HepG2 (cell line): ENCODE data around the gene DPH1. TPM values are rescaled to one million over a fixed set of nuclear protein-coding genes. Genes with fewer than 3 reads are reported as not detected.

Experiments
- ADNP ChIP-seq: sonication (generic); formaldehyde crosslinking; IDR thresholded peaks from 2 replicates; pipeline ENCODE4 v1.4.0; 2020; ENCODE audit warnings: missing genetic modification reagents
- CBFB ChIP-seq: sonication (generic); formaldehyde crosslinking; IDR thresholded peaks from 2 replicates; pipeline ENCODE4 v1.4.0; 2020; ENCODE audit warnings: missing genetic modification reagents
- DR1 ChIP-seq: sonication (generic); formaldehyde crosslinking; IDR thresholded peaks from 2 replicates; pipeline ENCODE4 v1.8.0; 2021; ENCODE audit warnings: mild to moderate bottlenecking, missing genetic modification reagents, inconsistent platforms
- GTF3A ChIP-seq: sonication (generic); formaldehyde crosslinking; conservative IDR thresholded peaks from 2 replicates; pipeline ENCODE4 v1.4.0; 2020; ENCODE audit warnings: mild to moderate bottlenecking, missing genetic modification reagents
- IRX3 ChIP-seq: sonication (generic); formaldehyde crosslinking; IDR thresholded peaks from 2 replicates; pipeline ENCODE4 v1.8.1; 2023; ENCODE audit warnings: mild to moderate bottlenecking, low read depth, missing genetic modification reagents, borderline replicate concordance
- KAT7 ChIP-seq: IDR thresholded peaks from 2 replicates; pipeline ENCODE4 v1.6.1; 2018; ENCODE audit warnings: borderline replicate concordance, missing compliant biosample characterization
- KDM5B ChIP-seq: sonication (generic); formaldehyde crosslinking; IDR thresholded peaks from 2 replicates; pipeline ENCODE4 v1.4.0; 2020; ENCODE audit warnings: missing genetic modification reagents, mild to moderate bottlenecking, borderline replicate concordance
- KLF11 ChIP-seq: IDR thresholded peaks from 2 replicates; pipeline ENCODE4 v1.6.1; 2016; ENCODE audit warnings: missing compliant biosample characterization
- MAFG ChIP-seq: sonication (generic); formaldehyde crosslinking; IDR thresholded peaks from 2 replicates; pipeline ENCODE4 v1.5.1; 2020; ENCODE audit warnings: mild to moderate bottlenecking, missing genetic modification reagents
- NCOA1 ChIP-seq: sonication (generic); formaldehyde crosslinking; IDR thresholded peaks from 2 replicates; pipeline ENCODE4 v1.9.0; 2021; ENCODE audit warnings: missing genetic modification reagents
- RARA ChIP-seq: IDR thresholded peaks from 2 replicates; pipeline ENCODE4 v1.6.1; 2016; ENCODE audit warnings: missing genetic modification reagents, missing compliant biosample characterization
- RCOR2 ChIP-seq: IDR thresholded peaks from 2 replicates; pipeline ENCODE4 v1.6.1; 2016; ENCODE audit warnings: missing biosample characterization, missing genetic modification reagents
- RFX1 ChIP-seq: fragments of 450-650 bp; IDR thresholded peaks from 2 replicates; pipeline ENCODE4 v1.6.1; 2017
- STAG1 ChIP-seq: sonication (generic); formaldehyde crosslinking; IDR thresholded peaks from 2 replicates; pipeline ENCODE4 v1.4.0; 2020; ENCODE audit warnings: missing genetic modification reagents
- ZBTB38 ChIP-seq: sonication (generic); formaldehyde crosslinking; IDR thresholded peaks from 2 replicates; pipeline ENCODE4 v1.5.1; 2020; ENCODE audit warnings: mild to moderate bottlenecking, missing genetic modification reagents
- ZEB1 ChIP-seq: IDR thresholded peaks from 2 replicates; pipeline ENCODE4 v1.6.1; 2012; ENCODE audit warnings: mild to moderate bottlenecking, low read depth, inconsistent platforms; ENCODE audit not compliant: insufficient replicate concordance
- ZFX ChIP-seq: sonication (generic); formaldehyde crosslinking; IDR thresholded peaks from 2 replicates; pipeline ENCODE4 v1.4.0; 2020; ENCODE audit warnings: mild to moderate bottlenecking, low read depth, missing genetic modification reagents, moderate library complexity
- ZMYM2 ChIP-seq: sonication (generic); formaldehyde crosslinking; IDR thresholded peaks from 2 replicates; pipeline ENCODE4 v1.8.0; 2022; ENCODE audit warnings: mild to moderate bottlenecking, missing genetic modification reagents
- ZMYM4 ChIP-seq: sonication (generic); formaldehyde crosslinking; IDR thresholded peaks from 2 replicates; pipeline ENCODE4 v1.8.1; 2023; ENCODE audit warnings: mild to moderate bottlenecking, missing genetic modification reagents
- ZNF124 ChIP-seq: sonication (generic); formaldehyde crosslinking; IDR thresholded peaks from 2 replicates; pipeline ENCODE4 v1.4.0; 2020; ENCODE audit warnings: missing genetic modification reagents
- ZNF205 ChIP-seq: IDR thresholded peaks from 2 replicates; pipeline ENCODE4 v1.6.1; 2018; ENCODE audit warnings: missing biosample characterization, missing genetic modification reagents
- ZNF354B ChIP-seq: sonication (generic); formaldehyde crosslinking; IDR thresholded peaks from 2 replicates; pipeline ENCODE4 v1.8.0; 2022; ENCODE audit warnings: mild to moderate bottlenecking, missing genetic modification reagents
- ZNF563 ChIP-seq: sonication (generic); formaldehyde crosslinking; IDR thresholded peaks from 2 replicates; pipeline ENCODE4 v1.8.0; 2022; ENCODE audit warnings: mild to moderate bottlenecking, moderate library complexity, missing genetic modification reagents
- ZNF777 ChIP-seq: sonication (generic); formaldehyde crosslinking; IDR thresholded peaks from 2 replicates; pipeline ENCODE4 v1.4.0; 2020; ENCODE audit warnings: missing genetic modification reagents
- ZSCAN21 ChIP-seq: sonication (generic); formaldehyde crosslinking; IDR thresholded peaks from 2 replicates; pipeline ENCODE4 v1.8.0; 2022; ENCODE audit warnings: mild to moderate bottlenecking, missing genetic modification reagents, moderate library complexity, borderline replicate concordance
- ZSCAN22 ChIP-seq: sonication (generic); formaldehyde crosslinking; IDR thresholded peaks from 2 replicates; pipeline ENCODE4 v1.4.0; 2020; ENCODE audit warnings: mild to moderate bottlenecking, missing genetic modification reagents
- polyA plus RNA-seq, 8 experiments: library from polyadenylated mRNA; depleted of rRNA in 3 of 8; stranded (reverse) in 7 of 8; unstranded in 1 of 8; fragments of >200 nt; fragmentation: Illumina TruSeq in 4 of 8; extraction: Trizol in 4 of 8; gene quantifications; 2 replicates each; pipeline versions ENCODE4 v1.2.1 to v1.2.3, GENCODE V29; 2011 to 2016; ENCODE audit warnings: low read depth in 4 of 8, missing spikeins in 1 of 8, mixed read lengths in 1 of 8; ENCODE audit not compliant: insufficient read depth in 1 of 8
- total RNA-seq, 5 experiments: library from RNA; depleted of rRNA; stranded (reverse); fragments of >200 nt; fragmentation: Illumina TruSeq; extraction: Trizol; gene quantifications; 2 replicates each; pipeline ENCODE4 v1.2.3, GENCODE V29; 2016; ENCODE audit warnings: low read depth in 1 of 5
- TF ChIP-seq, protein P1 (sequence below): IDR thresholded peaks from 2 replicates; pipeline ENCODE4 v1.6.1; 2012; ENCODE audit warnings: inconsistent platforms
- TF ChIP-seq, protein P2 (sequence below): sonication (generic); formaldehyde crosslinking; IDR thresholded peaks from 2 replicates; pipeline ENCODE4 v1.4.0; 2020; ENCODE audit warnings: missing genetic modification reagents

The DPH1 gene
- total and polyA plus RNA-seq, 2 of the 13 experiments (the other 11 are each of a cell fraction or from before 2014, with no cell fraction given): 25.3 to 42.8 TPM

- TF ChIP-seq STAG1 (CRISPR knock-in tag): peak; percentile 89
- no peak for TF ChIP-seq MAFG (CRISPR knock-in tag)
- TF ChIP-seq ZNF563 (CRISPR knock-in tag): no peak
- no peak for TF ChIP-seq ZBTB38 (CRISPR knock-in tag)
- TF ChIP-seq ZNF205 (CRISPR knock-in tag): 0 out of 2 replicates have a peak, but pooled peaks have one; percentile 40
- TF ChIP-seq CBFB (CRISPR knock-in tag): 0 out of 2 replicates have a peak, but pooled peaks have one; percentile 43
- TF ChIP-seq ZSCAN21 (CRISPR knock-in tag): 0 out of 2 replicates have a peak, but pooled peaks have one; percentile 82
- TF ChIP-seq ZFX (CRISPR knock-in tag): peak; percentile 57; the same call in 1 of the 2 replicates
- peak; percentile 68 for TF ChIP-seq ZNF777
- 0 out of 2 replicates have a peak, but pooled peaks have one; percentile 52 for TF ChIP-seq KAT7 (CRISPR knock-in tag)
- peak; percentile 39; the same call in 1 of the 2 replicates for TF ChIP-seq ZMYM4
- TF ChIP-seq NCOA1: no peak
- TF ChIP-seq RARA: no peak
- no peak for TF ChIP-seq ZNF124 (CRISPR knock-in tag)
- TF ChIP-seq KDM5B (CRISPR knock-in tag): peak; percentile 55; the same call in 1 of the 2 replicates
- TF ChIP-seq ZEB1: peak; percentile 24
- TF ChIP-seq, protein P1, sequence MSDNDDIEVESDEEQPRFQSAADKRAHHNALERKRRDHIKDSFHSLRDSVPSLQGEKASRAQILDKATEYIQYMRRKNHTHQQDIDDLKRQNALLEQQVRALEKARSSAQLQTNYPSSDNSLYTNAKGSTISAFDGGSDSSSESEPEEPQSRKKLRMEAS: peak; percentile 27; the same call in 1 of the 2 replicates
- no peak for TF ChIP-seq ADNP (CRISPR knock-in tag)
- no peak for TF ChIP-seq RFX1
- no peak for TF ChIP-seq RCOR2
- TF ChIP-seq ZMYM2 (CRISPR knock-in tag): no peak
- no peak for TF ChIP-seq DR1
- no peak for TF ChIP-seq KLF11 (CRISPR knock-in tag)
- TF ChIP-seq, protein P2, sequence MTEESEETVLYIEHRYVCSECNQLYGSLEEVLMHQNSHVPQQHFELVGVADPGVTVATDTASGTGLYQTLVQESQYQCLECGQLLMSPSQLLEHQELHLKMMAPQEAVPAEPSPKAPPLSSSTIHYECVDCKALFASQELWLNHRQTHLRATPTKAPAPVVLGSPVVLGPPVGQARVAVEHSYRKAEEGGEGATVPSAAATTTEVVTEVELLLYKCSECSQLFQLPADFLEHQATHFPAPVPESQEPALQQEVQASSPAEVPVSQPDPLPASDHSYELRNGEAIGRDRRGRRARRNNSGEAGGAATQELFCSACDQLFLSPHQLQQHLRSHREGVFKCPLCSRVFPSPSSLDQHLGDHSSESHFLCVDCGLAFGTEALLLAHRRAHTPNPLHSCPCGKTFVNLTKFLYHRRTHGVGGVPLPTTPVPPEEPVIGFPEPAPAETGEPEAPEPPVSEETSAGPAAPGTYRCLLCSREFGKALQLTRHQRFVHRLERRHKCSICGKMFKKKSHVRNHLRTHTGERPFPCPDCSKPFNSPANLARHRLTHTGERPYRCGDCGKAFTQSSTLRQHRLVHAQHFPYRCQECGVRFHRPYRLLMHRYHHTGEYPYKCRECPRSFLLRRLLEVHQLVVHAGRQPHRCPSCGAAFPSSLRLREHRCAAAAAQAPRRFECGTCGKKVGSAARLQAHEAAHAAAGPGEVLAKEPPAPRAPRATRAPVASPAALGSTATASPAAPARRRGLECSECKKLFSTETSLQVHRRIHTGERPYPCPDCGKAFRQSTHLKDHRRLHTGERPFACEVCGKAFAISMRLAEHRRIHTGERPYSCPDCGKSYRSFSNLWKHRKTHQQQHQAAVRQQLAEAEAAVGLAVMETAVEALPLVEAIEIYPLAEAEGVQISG (CRISPR knock-in tag): peak; percentile 70
- TF ChIP-seq ZSCAN22 (CRISPR knock-in tag): 0 out of 2 replicates have a peak, but pooled peaks have one; percentile 40
- TF ChIP-seq ZNF354B: peak; percentile 72; the same call in 1 of the 2 replicates
- no peak for TF ChIP-seq IRX3
- 0 out of 2 replicates have a peak, but pooled peaks have one; percentile 34 for TF ChIP-seq GTF3A (CRISPR knock-in tag)
Observed at GRCh38 chr17:2054512-2055291, 24.7 kb downstream of the DPH1 start, which contains the start of gene HIC1 (continued).
